K562 (cell line): ENCODE measurements around the gene ACTL8. TPM values are rescaled to one million over a fixed set of nuclear protein-coding genes. Genes with fewer than 3 reads are reported as not detected.

Experiments used
- ATAC-seq: fragments of 200-7000 bp; cut with Tn5 transposase; 3 replicates; pipeline ENCODE4 v1.9.1; 2020; ENCODE audit warnings: moderate library complexity
- BruUV-seq: library from RNA; stranded (reverse); fragments of 400-500 nt; replicated peaks from 2 replicates; lab custom pipeline; 2021; lab: Mats Ljungman, UMichigan
- CTCF ChIA-PET: fragments of 300-600 bp; formaldehyde crosslinking; extraction: SDS; loops from one replicate; lab custom pipeline; 2021; ENCODE audit warnings: low intra/inter-chr PET ratio; lab: Yijun Ruan, JAX
- POLR2A ChIA-PET: fragments of 300-600, 350-650 bp; sonication (Branson Sonifier 250); formaldehyde crosslinking; extraction: SDS; loops from one replicate; lab custom pipeline; 2021; ENCODE audit warnings: antibody characterized with exemption, inconsistent platforms; lab: Yijun Ruan, JAX
- DNase-seq, 4 experiments: peaks; one replicate each; pipeline versions ENCODE4 v3.0.0 to v3.0.0-alpha.2; 2011 to 2018; ENCODE audit warnings: low spot score in 3 of 4, mixed read lengths in 3 of 4; ENCODE audit errors: extremely low read depth in 1 of 4
- FAIRE-seq: peaks from 2 replicates; lab custom pipeline; 2011; peaks lifted over from hg19 to GRCh38; lab: Jason Lieb, UNC
- H2AFZ ChIP-seq: 2 replicates; pipeline ENCODE4 v1.6.0; 2011; ENCODE audit warnings: low read depth, low read length, control low read depth, inconsistent platforms
- H3K27ac ChIP-seq: fragments of 200-600 bp; 3 replicates; pipeline ENCODE4 v1.8.0; 2011; ENCODE audit warnings: low read depth, mild to moderate bottlenecking, control low read depth, inconsistent platforms, low read length, moderate library complexity, mixed read lengths; ENCODE audit errors: extremely low read depth
- H3K27me3 ChIP-seq, 2 experiments: fragments of 300-600 bp in 1 of 2; 2 replicates in 1 of 2; 3 replicates in 1 of 2; pipeline versions ENCODE4 v1.6.0 to v1.8.0; 2011; ENCODE audit warnings: inconsistent platforms in 2 of 2, low read length in 2 of 2, mild to moderate bottlenecking in 1 of 2, mixed read lengths in 1 of 2, moderate library complexity in 1 of 2; ENCODE audit not compliant: control insufficient read depth in 2 of 2, insufficient read depth in 2 of 2
- H3K36me3 ChIP-seq: fragments of 300-600 bp; 3 replicates; pipeline ENCODE4 v1.8.0; 2011; ENCODE audit warnings: mild to moderate bottlenecking, low read length, inconsistent platforms; ENCODE audit not compliant: control insufficient read depth, insufficient read depth
- H3K4me1 ChIP-seq, 2 experiments: fragments of 200-600 bp in 1 of 2; replicated peaks in 1 of 2; 2 replicates in 1 of 2; 3 replicates in 1 of 2; pipeline versions ENCODE4 v1.5.1 to v1.8.0; 2011; ENCODE audit warnings: inconsistent platforms in 2 of 2, low read length in 2 of 2, mild to moderate bottlenecking in 1 of 2, mixed read lengths in 1 of 2, moderate library complexity in 1 of 2; ENCODE audit not compliant: control insufficient read depth in 2 of 2, insufficient read depth in 2 of 2
- H3K4me2 ChIP-seq: 2 replicates; pipeline ENCODE4 v1.6.1; 2011; ENCODE audit warnings: low read length, control low read depth, inconsistent platforms, mixed read lengths; ENCODE audit not compliant: insufficient read depth
- H3K4me3 ChIP-seq: fragments of 200-600 bp; sonication (generic), shearing (Covaris generic); 2 replicates; pipeline ENCODE4 v1.5.1; 2016; ENCODE audit warnings: control low read depth, inconsistent platforms
- H3K79me2 ChIP-seq: fragments of 200-600 bp; 3 replicates; pipeline ENCODE4 v1.8.0; 2011; ENCODE audit warnings: low read length, inconsistent platforms; ENCODE audit not compliant: control insufficient read depth, insufficient read depth
- H3K9ac ChIP-seq, 2 experiments: 2 replicates each; pipeline versions ENCODE4 v1.6.0 to v1.6.1; 2011; ENCODE audit warnings: low read depth in 2 of 2, low read length in 2 of 2, control low read depth in 1 of 2, inconsistent platforms in 1 of 2, mild to moderate bottlenecking in 1 of 2, mixed read lengths in 1 of 2; ENCODE audit not compliant: insufficient read depth in 1 of 2
- H3K9me1 ChIP-seq: one replicate; pipeline ENCODE4 v1.6.0; 2011; ENCODE audit warnings: inconsistent platforms, mild to moderate bottlenecking, low read length, moderate library complexity; ENCODE audit not compliant: control insufficient read depth, insufficient read depth
- H3K9me3 ChIP-seq: replicated peaks from 2 replicates; pipeline ENCODE4 v1.5.1; 2011; ENCODE audit warnings: low read depth, low read length, inconsistent platforms; ENCODE audit not compliant: control insufficient read depth, insufficient read depth
- H4K20me1 ChIP-seq: replicated peaks from 2 replicates; pipeline ENCODE4 v1.6.1; 2011; ENCODE audit warnings: low read length, inconsistent platforms, mixed read lengths; ENCODE audit not compliant: control insufficient read depth, insufficient read depth
- CBFB ChIP-seq: sonication (generic); formaldehyde crosslinking; IDR thresholded peaks from 2 replicates; pipeline ENCODE4 v1.4.0; 2020; ENCODE audit warnings: mild to moderate bottlenecking, missing genetic modification reagents
- WGBS: fragments of 100-300 bp; shearing (Covaris generic); methylation state at CpG from one replicate; pipeline ENCODE4 v1.1.6; 2016; ENCODE audit warnings: low coverage, mixed read lengths; ENCODE audit not compliant: insufficient coverage; ENCODE audit errors: missing lambda C conversion rate; 5-methylcytosine and 5-hydroxymethylcytosine counted together
- in situ Hi-C: fragments of 300-500 bp; cut with MboI; formaldehyde crosslinking; loops from 4 replicates; pipeline ENCODE4 v1.15.0; 2018; ENCODE audit warnings: inconsistent platforms, mixed read lengths
- intact Hi-C: fragments of 100-400 bp; cut with micrococcal nuclease; formaldehyde crosslinking; loops from 2 replicates; pipeline ENCODE4 v1.14.2; 2022
- polyA plus RNA-seq, 8 experiments: library from polyadenylated mRNA; depleted of rRNA in 4 of 8; stranded (reverse) in 5 of 8; unstranded in 3 of 8; fragments of >200 nt; fragmentation: Nextera tagmentation in 2 of 8; fragmentation: Illumina TruSeq in 1 of 8; extraction: Ambion mirVana in 2 of 8; extraction: Trizol in 1 of 8; gene quantifications; 2 replicates each; pipeline versions ENCODE4 v1.2.1 to v1.2.3, GENCODE V29; 2011 to 2014; ENCODE audit warnings: inconsistent platforms in 1 of 8, missing spikeins in 1 of 8
- total RNA-seq, 7 experiments: library from RNA; depleted of rRNA in 6 of 7; stranded (reverse); fragments of >200 nt in 6 of 7; fragmentation: Illumina TruSeq in 2 of 7; extraction: Trizol in 2 of 7; gene quantifications; 2 replicates each; pipeline versions ENCODE4 v1.2.1 to v1.2.3, GENCODE V29; 2011 to 2021; ENCODE audit warnings: low replicate concordance in 1 of 7
- TF ChIP-seq, protein P1 (sequence below): IDR thresholded peaks from 3 replicates; pipeline ENCODE4 v1.6.1; 2011; ENCODE audit warnings: borderline replicate concordance, mild to moderate bottlenecking, moderate library complexity; ENCODE audit not compliant: insufficient read length; ENCODE audit errors: extremely low read depth
- TF ChIP-seq, protein P2 (sequence below): sonication (generic); formaldehyde crosslinking; IDR thresholded peaks from 2 replicates; pipeline ENCODE4 v1.5.0; 2020; ENCODE audit warnings: missing genetic modification reagents
- TF ChIP-seq, protein P3 (sequence below): IDR thresholded peaks from 2 replicates; pipeline ENCODE4 v1.6.1; 2016; ENCODE audit warnings: missing genetic modification characterization, missing compliant biosample characterization

The ACTL8 gene
- total and polyA plus RNA-seq, 9 of the 15 experiments (the other 6 are each of a cell fraction or from before 2014, with no cell fraction given), result 0.30 to 3.3 (median 1.6) TPM

DNA sequence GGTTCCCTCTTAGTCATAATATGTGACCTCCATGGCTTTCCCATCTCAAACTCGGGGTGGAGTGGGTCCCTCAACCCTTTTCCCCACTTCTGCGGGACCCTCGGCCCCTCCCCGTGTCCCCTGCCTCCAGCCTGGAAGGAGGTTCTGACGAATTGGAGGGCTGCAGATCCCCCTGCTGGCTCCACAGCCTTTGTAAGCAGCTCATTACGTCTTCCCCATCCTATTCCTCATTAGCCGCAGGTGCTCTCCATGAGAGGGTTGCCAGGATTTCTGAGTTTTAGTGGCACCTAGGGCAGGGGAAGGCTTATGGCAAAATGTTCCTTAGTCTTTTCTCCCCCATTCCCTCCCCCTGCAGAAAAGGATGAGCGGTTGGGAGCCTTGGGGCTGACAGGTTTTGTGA lies 8.3 kb downstream of the ACTL8 start:
- ATAC-seq, result no peak
- in situ Hi-C loops, result no loop called here
- no peaks in the 10 kb centered on the region for H3K4me1 ChIP-seq
- H3K9ac ChIP-seq, result no peak overlapping the region
- H3K27ac ChIP-seq, result no peak overlapping the region
- 4% methylated on average over 7 of the region's 8 CpGs for WGBS
- no peak for FAIRE-seq
- no peak overlapping the region for H3K4me3 ChIP-seq
- 0 out of 2 replicates have a peak, but pooled peaks cover 5% of the 10 kb centered on the region for H4K20me1 ChIP-seq
- intact Hi-C loops, result no loop called here
- no peaks in the 10 kb centered on the region for H3K9me1 ChIP-seq
- no peaks in the 10 kb centered on the region for H3K79me2 ChIP-seq
- CTCF ChIA-PET, result no interaction called here
- H3K4me2 ChIP-seq, result no peak overlapping the region
- no peaks in the 10 kb centered on the region for H3K36me3 ChIP-seq
- TF ChIP-seq, protein P1, sequence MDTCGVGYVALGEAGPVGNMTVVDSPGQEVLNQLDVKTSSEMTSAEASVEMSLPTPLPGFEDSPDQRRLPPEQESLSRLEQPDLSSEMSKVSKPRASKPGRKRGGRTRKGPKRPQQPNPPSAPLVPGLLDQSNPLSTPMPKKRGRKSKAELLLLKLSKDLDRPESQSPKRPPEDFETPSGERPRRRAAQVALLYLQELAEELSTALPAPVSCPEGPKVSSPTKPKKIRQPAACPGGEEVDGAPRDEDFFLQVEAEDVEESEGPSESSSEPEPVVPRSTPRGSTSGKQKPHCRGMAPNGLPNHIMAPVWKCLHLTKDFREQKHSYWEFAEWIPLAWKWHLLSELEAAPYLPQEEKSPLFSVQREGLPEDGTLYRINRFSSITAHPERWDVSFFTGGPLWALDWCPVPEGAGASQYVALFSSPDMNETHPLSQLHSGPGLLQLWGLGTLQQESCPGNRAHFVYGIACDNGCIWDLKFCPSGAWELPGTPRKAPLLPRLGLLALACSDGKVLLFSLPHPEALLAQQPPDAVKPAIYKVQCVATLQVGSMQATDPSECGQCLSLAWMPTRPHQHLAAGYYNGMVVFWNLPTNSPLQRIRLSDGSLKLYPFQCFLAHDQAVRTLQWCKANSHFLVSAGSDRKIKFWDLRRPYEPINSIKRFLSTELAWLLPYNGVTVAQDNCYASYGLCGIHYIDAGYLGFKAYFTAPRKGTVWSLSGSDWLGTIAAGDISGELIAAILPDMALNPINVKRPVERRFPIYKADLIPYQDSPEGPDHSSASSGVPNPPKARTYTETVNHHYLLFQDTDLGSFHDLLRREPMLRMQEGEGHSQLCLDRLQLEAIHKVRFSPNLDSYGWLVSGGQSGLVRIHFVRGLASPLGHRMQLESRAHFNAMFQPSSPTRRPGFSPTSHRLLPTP, result no peak
- TF ChIP-seq, protein P2, sequence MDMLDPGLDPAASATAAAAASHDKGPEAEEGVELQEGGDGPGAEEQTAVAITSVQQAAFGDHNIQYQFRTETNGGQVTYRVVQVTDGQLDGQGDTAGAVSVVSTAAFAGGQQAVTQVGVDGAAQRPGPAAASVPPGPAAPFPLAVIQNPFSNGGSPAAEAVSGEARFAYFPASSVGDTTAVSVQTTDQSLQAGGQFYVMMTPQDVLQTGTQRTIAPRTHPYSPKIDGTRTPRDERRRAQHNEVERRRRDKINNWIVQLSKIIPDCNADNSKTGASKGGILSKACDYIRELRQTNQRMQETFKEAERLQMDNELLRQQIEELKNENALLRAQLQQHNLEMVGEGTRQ (CRISPR knock-in tag), result no peak
- no peak for TF ChIP-seq CBFB
- TF ChIP-seq, protein P3, sequence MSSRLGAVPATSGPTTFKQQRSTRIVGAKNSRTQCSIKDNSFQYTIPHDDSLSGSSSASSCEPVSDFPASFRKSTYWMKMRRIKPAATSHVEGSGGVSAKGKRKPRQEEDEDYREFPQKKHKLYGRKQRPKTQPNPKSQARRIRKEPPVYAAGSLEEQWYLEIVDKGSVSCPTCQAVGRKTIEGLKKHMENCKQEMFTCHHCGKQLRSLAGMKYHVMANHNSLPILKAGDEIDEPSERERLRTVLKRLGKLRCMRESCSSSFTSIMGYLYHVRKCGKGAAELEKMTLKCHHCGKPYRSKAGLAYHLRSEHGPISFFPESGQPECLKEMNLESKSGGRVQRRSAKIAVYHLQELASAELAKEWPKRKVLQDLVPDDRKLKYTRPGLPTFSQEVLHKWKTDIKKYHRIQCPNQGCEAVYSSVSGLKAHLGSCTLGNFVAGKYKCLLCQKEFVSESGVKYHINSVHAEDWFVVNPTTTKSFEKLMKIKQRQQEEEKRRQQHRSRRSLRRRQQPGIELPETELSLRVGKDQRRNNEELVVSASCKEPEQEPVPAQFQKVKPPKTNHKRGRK (tag), result no peak
- TF ChIP-seq, all 486 proteins: peak for 0
- DNase-seq, result no peak
- POLR2A ChIA-PET, result interaction anchor here (0.9 kb wide), 1 partner anchor 13 kb away, joined by 4 read pairs; no protein-coding TSS in a partner anchor
- BruUV-seq, result no TSS peak
- peaks cover 2 to 26% of the 10 kb centered on the region in 2 experiments; a peak in 4 of 5 replicates for H3K27me3 ChIP-seq
- H2AFZ ChIP-seq, result no peak overlapping the region
- no peaks in the 10 kb centered on the region for H3K9me3 ChIP-seq
